Transverse colon (tissue), 4 donors: ENCODE results near the gene SEZ6. TPM values are rescaled to one million over a fixed set of nuclear protein-coding genes. Genes with fewer than 3 reads are reported as not detected.

ENCODE experiments used
- DNase-seq: peaks from one replicate; pipeline ENCODE4 v3.0.0-alpha.2; 2019
- H3K27ac ChIP-seq, 4 donors: fragments of 200-600 bp; sonication (generic); 2 replicates each; pipeline ENCODE4 v1.5.1; 2016 to 2018; ENCODE audit warnings: inconsistent platforms in 4 of 4
- H3K27me3 ChIP-seq: fragments of 200-600 bp; sonication (generic); 2 replicates; pipeline ENCODE4 v1.5.1; 2017; ENCODE audit warnings: inconsistent platforms
- H3K36me3 ChIP-seq, 4 donors: fragments of 200-600 bp; sonication (generic); 2 replicates each; pipeline ENCODE4 v1.5.1; 2017 to 2019; ENCODE audit warnings: inconsistent platforms in 4 of 4
- H3K4me1 ChIP-seq, 4 donors: fragments of 200-600 bp; sonication (generic); 2 replicates each; pipeline ENCODE4 v1.5.1; 2017 to 2020; ENCODE audit warnings: inconsistent platforms in 4 of 4
- H3K4me3 ChIP-seq, 4 donors: fragments of 200-600 bp; sonication (generic); 1 replicate in 1 of 4; 2 replicates in 3 of 4; pipeline versions ENCODE4 v1.5.1 to v1.6.1; 2017 to 2019; ENCODE audit warnings: inconsistent platforms in 4 of 4
- H3K9me3 ChIP-seq, 2 donors: fragments of 200-600 bp; sonication (generic); 2 replicates each; pipeline ENCODE4 v1.5.1; 2017 to 2019; ENCODE audit warnings: inconsistent platforms in 2 of 2
- EP300 ChIP-seq: sonication (generic); formaldehyde crosslinking; IDR thresholded peaks from one replicate; pipeline ENCODE4 v1.6.1; 2017; ENCODE audit warnings: antibody characterized with exemption, low read depth
- POLR2A ChIP-seq: fragments of 450-650 bp; IDR thresholded peaks from one replicate; pipeline ENCODE4 v1.6.1; 2016; ENCODE audit warnings: antibody characterized with exemption, mild to moderate bottlenecking, moderate library complexity
- POLR2AphosphoS5 ChIP-seq, 3 donors: sonication (generic); formaldehyde crosslinking; IDR thresholded peaks; one replicate each; pipeline ENCODE4 v1.6.1; 2016; ENCODE audit warnings: antibody characterized with exemption in 3 of 3
- WGBS, 2 donors: methylation state at CpG; one replicate each; pipeline ENCODE4 v1.1.5; 2018; ENCODE audit warnings: low coverage in 1 of 2; 5-methylcytosine and 5-hydroxymethylcytosine counted together
- in situ Hi-C, 4 donors: fragments of 200-750 bp; cut with MboI; loops; one replicate each; pipeline versions ENCODE4 v1.15.0 to v1.15.1; 2017; ENCODE audit warnings: low sequenced_read_pairs in 3 of 4, low pct_ligation_motif_present in 1 of 4, low pct_unique_long_range_greater_than_20kb in 1 of 4
- intact Hi-C: fragments of 100-400 bp; cut with DNase I; formaldehyde crosslinking; loops from one replicate; pipeline ENCODE4 v1.15.1; 2023; ENCODE audit warnings: low total_unique reads
- total RNA-seq, 4 donors: library from RNA; depleted of rRNA; stranded (reverse); fragments of >200 nt; gene quantifications; one replicate each; pipeline ENCODE4 v1.1.0, GENCODE V29; 2016
- TF ChIP-seq, protein P1 (sequence below), 5 experiments: fragments of 200-600 bp in 3 of 5; fragments of 450-650 bp in 2 of 5; sonication (generic) in 3 of 5; IDR thresholded peaks; 1 replicate in 2 of 5; 2 replicates in 3 of 5; pipeline ENCODE4 v1.5.1; 2016 to 2017; ENCODE audit warnings: antibody characterized with exemption in 5 of 5, inconsistent platforms in 3 of 5, mild to moderate bottlenecking in 2 of 5, moderate library complexity in 1 of 5

SEZ6 gene
- total RNA-seq, 4 donors from 2014 or later: 0.14 TPM; not detected in 3

DNA sequence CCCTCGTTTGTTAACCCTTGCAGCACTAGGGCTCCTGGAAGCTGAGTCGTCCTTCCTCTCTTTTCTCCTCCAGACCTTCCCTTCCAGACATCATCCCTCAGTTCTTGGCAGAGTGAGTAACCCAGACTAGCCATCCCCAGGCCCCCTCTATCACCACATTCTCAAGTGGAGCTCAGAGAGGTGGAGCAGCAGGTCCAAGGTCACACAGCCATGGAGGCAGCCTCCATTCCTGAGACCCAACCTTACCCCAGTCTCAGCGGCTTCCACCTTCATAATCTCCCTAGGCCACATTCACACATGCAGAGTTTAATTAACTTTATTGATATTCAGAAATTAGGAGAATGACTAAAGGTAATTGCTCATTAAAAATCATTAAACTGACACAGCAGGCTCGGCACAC, 3.0 kb downstream of the SEZ6 start:
- in situ Hi-C loops (loop anchor here in 1 of 4 donors (25.0 kb wide), 1 partner anchor 234 kb away; the partner anchor contains the start of gene CRYBA1), intact Hi-C loops (no loop called here)
- H3K4me3 ChIP-seq: no peak overlapping the region
- H3K36me3 ChIP-seq: no peaks in the 10 kb centered on the region
- no peak overlapping the region for H3K27ac ChIP-seq
- no peak for TF ChIP-seq POLR2A
- TF ChIP-seq, protein P1, sequence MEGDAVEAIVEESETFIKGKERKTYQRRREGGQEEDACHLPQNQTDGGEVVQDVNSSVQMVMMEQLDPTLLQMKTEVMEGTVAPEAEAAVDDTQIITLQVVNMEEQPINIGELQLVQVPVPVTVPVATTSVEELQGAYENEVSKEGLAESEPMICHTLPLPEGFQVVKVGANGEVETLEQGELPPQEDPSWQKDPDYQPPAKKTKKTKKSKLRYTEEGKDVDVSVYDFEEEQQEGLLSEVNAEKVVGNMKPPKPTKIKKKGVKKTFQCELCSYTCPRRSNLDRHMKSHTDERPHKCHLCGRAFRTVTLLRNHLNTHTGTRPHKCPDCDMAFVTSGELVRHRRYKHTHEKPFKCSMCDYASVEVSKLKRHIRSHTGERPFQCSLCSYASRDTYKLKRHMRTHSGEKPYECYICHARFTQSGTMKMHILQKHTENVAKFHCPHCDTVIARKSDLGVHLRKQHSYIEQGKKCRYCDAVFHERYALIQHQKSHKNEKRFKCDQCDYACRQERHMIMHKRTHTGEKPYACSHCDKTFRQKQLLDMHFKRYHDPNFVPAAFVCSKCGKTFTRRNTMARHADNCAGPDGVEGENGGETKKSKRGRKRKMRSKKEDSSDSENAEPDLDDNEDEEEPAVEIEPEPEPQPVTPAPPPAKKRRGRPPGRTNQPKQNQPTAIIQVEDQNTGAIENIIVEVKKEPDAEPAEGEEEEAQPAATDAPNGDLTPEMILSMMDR (IDR thresholded peaks at IDR 0.05): no peak
- no peak for TF ChIP-seq EP300
- 56% methylated on average over 4 of the region's 4 CpGs; no CpG with 5 or more reads in 1 of the 2 donors for WGBS, 2 donors
- H3K27me3 ChIP-seq: peaks cover 52% of the 10 kb centered on the region
- peaks cover 0 to 8% (median 1%) of the 10 kb centered on the region in 4 donors for H3K4me1 ChIP-seq
- DNase-seq: no peak
- no peaks in the 10 kb centered on the region for H3K9me3 ChIP-seq

DNA sequence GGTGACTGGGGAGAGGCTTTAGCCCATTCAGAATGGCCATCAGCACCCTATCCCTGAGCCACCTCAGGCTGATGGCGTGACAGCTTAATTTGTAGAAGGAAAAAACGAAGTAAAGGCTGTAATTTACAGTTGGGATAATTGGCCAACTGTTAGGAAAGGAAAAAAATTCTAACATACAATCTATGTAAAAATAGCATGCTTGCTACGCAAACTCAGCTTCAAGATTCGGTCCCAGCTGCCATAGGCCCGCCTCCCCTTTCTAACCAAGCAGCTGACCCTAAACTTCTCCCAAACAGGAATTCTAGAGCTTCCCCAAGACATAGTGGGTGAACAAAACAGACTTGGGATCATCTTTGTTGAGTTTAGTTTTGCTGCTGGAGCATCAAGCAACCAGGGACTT, 4.9 kb downstream of the SEZ6 start:
- peaks cover 34% of the 10 kb centered on the region for H3K27me3 ChIP-seq
- no peak for DNase-seq
- peaks cover 0 to 8% (median 1%) of the 10 kb centered on the region in 4 donors for H3K4me1 ChIP-seq
- no peak overlapping the region for H3K4me3 ChIP-seq
- no peaks in the 10 kb centered on the region for H3K9me3 ChIP-seq
- H3K36me3 ChIP-seq: no peaks in the 10 kb centered on the region
- 68 to 74% methylated on average over 4 to 5 of the region's 5 CpGs for WGBS, 2 donors
- no peak overlapping the region for H3K27ac ChIP-seq
- TF ChIP-seq, protein P1 (IDR thresholded peaks at IDR 0.05): no peak
- TF ChIP-seq EP300 (no peak), POLR2A (no peak), POLR2AphosphoS5 (IDR thresholded peaks at IDR 0.05) (no peak)
- intact Hi-C loops: no loop called here
- in situ Hi-C loops: loop anchor here in 1 of 4 donors (25.0 kb wide), 1 partner anchor 236 kb away; the partner anchor contains the start of gene CRYBA1

DNA sequence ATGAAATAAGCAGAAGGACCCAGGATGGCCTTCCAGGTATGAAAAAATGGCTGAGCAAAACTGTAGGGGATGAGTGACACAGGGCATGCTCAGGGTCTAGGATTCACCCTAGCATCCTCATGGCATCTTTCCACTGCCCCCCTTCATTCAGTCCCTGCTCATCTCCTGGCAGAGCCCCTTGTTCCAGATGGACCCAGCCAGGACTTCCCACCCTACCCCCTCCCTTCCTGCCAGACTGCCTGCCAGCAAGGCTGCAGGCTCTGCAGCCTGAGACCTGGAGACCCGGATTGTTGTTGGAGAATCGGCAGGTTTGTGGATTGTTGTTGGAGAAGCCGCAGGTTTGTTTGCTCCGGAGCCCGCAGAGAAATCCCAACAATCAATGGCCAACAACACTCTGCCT, 6.6 kb downstream of the SEZ6 start:
- in situ Hi-C loops (no loop called here), intact Hi-C loops (no loop called here)
- DNase-seq: no peak
- Histone ChIP-seq H3K27me3 (peaks cover 16% of the 10 kb centered on the region), H3K27ac (no peak overlapping the region), H3K4me3 (no peak overlapping the region), H3K9me3 (no peaks in the 10 kb centered on the region), H3K36me3 (no peaks in the 10 kb centered on the region), H3K4me1 (peaks cover 0 to 3% (median 0%) of the 10 kb centered on the region in 4 donors)
- 57% methylated on average over 5 of the region's 5 CpGs; no CpG with 5 or more reads in 1 of the 2 donors for WGBS, 2 donors
- TF ChIP-seq EP300 (no peak), POLR2AphosphoS5 (IDR thresholded peaks at IDR 0.05) (no peak), POLR2A (no peak)
- TF ChIP-seq, protein P1 (IDR thresholded peaks at IDR 0.05): no peak

DNA sequence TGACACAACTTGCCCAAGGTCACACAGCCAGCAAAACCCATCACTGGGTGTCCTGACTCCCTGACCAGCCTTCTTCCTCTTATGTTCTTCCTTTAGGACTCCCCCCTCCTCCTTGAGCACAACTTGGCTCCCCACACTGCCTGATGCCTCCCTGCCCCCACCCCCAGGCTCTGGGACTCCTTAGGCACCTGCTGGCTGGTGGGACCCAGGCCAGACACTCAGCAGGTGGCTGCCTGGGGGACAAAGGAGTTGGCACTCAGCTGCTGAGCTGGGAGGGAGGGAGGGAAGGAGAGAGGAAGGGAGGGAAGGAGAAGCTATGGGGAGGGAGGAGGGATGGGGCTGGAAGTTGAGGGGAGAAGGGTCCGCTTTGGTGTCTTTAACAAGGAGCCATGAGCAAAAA, 8.0 kb downstream of the SEZ6 start:
- TF ChIP-seq POLR2AphosphoS5 (IDR thresholded peaks at IDR 0.05): no peak
- TF ChIP-seq EP300: no peak
- TF ChIP-seq, protein P1 (IDR thresholded peaks at IDR 0.05): no peak
- no peak for TF ChIP-seq POLR2A
- no peak overlapping the region for H3K27ac ChIP-seq
- DNase-seq: no peak
- H3K4me3 ChIP-seq: no peak overlapping the region
- intact Hi-C loops (no loop called here), in situ Hi-C loops (no loop called here)
- peaks cover 4% of the 10 kb centered on the region for H3K27me3 ChIP-seq
- no peaks in the 10 kb centered on the region for H3K9me3 ChIP-seq
- peaks cover 0 to 3% (median 0%) of the 10 kb centered on the region in 4 donors for H3K4me1 ChIP-seq
- H3K36me3 ChIP-seq: no peaks in the 10 kb centered on the region
- WGBS, 2 donors: 86 to 100% methylated on average over 1 of the region's 1 CpG
